GM21825 (cell line): ENCODE results near the gene PACRG.

ENCODE experiments used
- ATAC-seq: cut with Tn5 transposase; IDR thresholded peaks from one replicate; pipeline ENCODE4 v1.9.1; 2021; ENCODE audit warnings: mild to moderate bottlenecking, moderate library complexity; ENCODE audit not compliant: unreplicated experiment

Gene PACRG

GRCh38 chr6:162862462-162862861 lies 134.7 kb downstream of the PACRG start:
- ATAC-seq: no peak

GRCh38 chr6:162862941-162863340 lies 135.2 kb downstream of the PACRG start:
- no peak for ATAC-seq

- no peak for ATAC-seq
Observed at GRCh38 chr6:162863821-162864220, 136.0 kb downstream of the PACRG start.

GRCh38 chr6:162864911-162865310 lies 137.1 kb downstream of the PACRG start:
- ATAC-seq: no peak

- no peak for ATAC-seq
Observed at GRCh38 chr6:162866656-162867055, 138.9 kb downstream of the PACRG start.

- ATAC-seq: no peak
Observed at GRCh38 chr6:162868397-162868796, 140.6 kb downstream of the PACRG start.

- ATAC-seq: no peak
Observed at GRCh38 chr6:162871966-162872365, 144.2 kb downstream of the PACRG start.

GRCh38 chr6:162873537-162873936 lies 145.8 kb downstream of the PACRG start:
- ATAC-seq: no peak

GRCh38 chr6:162875070-162875469 lies 147.3 kb downstream of the PACRG start:
- no peak for ATAC-seq

- no peak for ATAC-seq
Observed at GRCh38 chr6:162882801-162883481, 155.2 kb downstream of the PACRG start.

- ATAC-seq: no peak
Observed at GRCh38 chr6:162887981-162888689, 160.4 kb downstream of the PACRG start.

- no peak for ATAC-seq
Observed at GRCh38 chr6:162889303-162889702, 161.5 kb downstream of the PACRG start.

- no peak for ATAC-seq
Observed at GRCh38 chr6:162898011-162898410, 170.2 kb downstream of the PACRG start.

- ATAC-seq: no peak
Observed at GRCh38 chr6:162899148-162899547, 171.4 kb downstream of the PACRG start.

GRCh38 chr6:162900503-162900902 lies 172.7 kb downstream of the PACRG start:
- ATAC-seq: no peak

- no peak for ATAC-seq
Observed at GRCh38 chr6:162904069-162904663, 176.4 kb downstream of the PACRG start.

GRCh38 chr6:162906479-162906878 lies 178.7 kb downstream of the PACRG start:
- ATAC-seq: no peak

- ATAC-seq: no peak
Observed at GRCh38 chr6:162907876-162908481, 180.2 kb downstream of the PACRG start.

- no peak for ATAC-seq
Observed at GRCh38 chr6:162913206-162913605, 185.4 kb downstream of the PACRG start.

GRCh38 chr6:162917506-162917905 lies 189.7 kb downstream of the PACRG start:
- ATAC-seq: no peak

- no peak for ATAC-seq
Observed at GRCh38 chr6:162921062-162921461, 193.3 kb downstream of the PACRG start.
